Retina (tissue), 1 donor: Measurements from ENCODE around the gene CHDH.

ENCODE experiments used
- DNase-seq: peaks from one replicate; pipeline ENCODE4 v3.0.0-alpha.2; 2016

Gene CHDH, protein sequence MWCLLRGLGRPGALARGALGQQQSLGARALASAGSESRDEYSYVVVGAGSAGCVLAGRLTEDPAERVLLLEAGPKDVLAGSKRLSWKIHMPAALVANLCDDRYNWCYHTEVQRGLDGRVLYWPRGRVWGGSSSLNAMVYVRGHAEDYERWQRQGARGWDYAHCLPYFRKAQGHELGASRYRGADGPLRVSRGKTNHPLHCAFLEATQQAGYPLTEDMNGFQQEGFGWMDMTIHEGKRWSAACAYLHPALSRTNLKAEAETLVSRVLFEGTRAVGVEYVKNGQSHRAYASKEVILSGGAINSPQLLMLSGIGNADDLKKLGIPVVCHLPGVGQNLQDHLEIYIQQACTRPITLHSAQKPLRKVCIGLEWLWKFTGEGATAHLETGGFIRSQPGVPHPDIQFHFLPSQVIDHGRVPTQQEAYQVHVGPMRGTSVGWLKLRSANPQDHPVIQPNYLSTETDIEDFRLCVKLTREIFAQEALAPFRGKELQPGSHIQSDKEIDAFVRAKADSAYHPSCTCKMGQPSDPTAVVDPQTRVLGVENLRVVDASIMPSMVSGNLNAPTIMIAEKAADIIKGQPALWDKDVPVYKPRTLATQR

GRCh38 chr3:53846134-53846850 lies at the start of gene CHDH, which contains the start of gene IL17RB:
CHDH (minus strand) TSS chr3:53846419; CDS start chr3:53824008, 22,411 bp downstream.
IL17RB (plus strand) TSS chr3:53846568; CDS start chr3:53846589, 21 bp downstream.
- peak; percentile 76 for DNase-seq

- no peak for DNase-seq
Observed at GRCh38 chr3:53892286-53892637, 46.0 kb upstream of the CHDH start.

GRCh38 chr3:53891497-53892285 lies 45.5 kb upstream of the CHDH start, which contains the start of gene SELENOK:
SELENOK (minus strand) TSS chr3:53891859.
- peak; percentile 98 for DNase-seq

DNA sequence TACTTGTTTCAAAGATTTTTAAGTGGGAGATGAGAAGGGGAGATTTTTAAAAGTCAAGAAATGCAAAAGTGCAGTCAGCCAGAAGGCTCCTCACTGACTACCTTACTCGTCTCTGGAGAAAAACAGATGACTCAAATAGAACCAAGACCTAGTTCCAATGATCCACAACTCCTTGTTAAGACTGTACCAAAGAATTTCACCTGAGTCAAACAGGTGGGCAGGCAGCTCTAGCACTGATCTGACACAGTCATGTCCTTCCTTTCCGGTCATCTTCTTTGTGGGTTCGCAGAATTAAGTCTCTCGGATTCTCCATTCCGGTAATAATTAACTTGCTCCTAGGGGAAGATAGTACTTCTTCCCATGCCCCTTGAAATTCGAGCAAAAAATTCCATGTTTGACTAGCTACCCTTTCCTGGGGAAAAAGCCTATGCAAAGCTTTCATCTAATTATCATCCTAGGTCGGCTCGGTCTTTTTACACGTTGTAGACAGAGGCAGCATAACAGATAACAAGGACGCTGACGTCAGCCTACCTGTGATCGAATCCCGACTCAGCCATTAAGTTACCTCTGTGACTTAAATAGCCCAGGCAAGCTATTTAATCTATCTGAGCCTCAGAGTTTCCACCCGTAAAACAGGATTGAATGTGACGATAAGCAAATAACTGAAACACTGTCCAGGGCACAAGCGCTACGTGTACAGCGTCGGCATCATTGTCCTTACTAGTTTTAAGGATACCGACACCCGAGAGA lies 44.7 kb upstream of the CHDH start:
- no peak for DNase-seq

DNA sequence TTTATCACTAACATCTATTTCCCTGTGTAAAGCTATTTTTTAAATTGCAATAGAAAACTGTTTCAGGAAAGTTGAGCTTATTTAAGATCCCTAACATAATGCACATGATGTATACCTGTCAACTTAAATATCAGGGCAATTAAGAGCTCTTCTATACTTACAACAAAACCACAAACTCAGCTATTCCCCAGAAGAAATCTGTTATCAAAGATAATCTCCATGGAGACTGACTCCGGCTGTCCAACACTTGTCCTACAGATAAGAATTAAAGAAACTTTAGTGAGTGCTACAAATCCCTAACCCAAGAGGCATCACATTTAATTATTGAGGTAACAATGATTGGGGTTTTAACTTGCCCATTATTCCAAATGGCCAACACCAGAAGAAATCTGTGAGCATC lies 42.0 kb upstream of the CHDH start:
- DNase-seq, result no peak

DNA sequence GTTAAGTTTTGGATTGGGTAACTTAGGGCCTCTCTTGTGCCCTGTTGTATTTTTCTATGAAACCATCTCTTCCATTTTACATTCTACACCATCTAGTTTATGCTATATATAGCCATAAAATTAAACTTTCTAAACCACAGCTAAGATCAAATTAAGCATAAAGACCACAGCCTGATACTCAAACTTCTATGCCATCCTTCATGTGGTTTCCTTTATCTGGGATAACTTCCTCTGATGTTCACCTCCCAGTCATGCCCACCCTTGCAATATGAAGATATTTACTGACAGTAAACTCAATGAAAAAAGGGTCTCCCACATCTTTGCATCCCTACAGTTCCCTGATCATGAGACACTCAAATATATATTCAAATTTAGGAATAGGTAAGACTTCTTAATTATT lies 41.2 kb upstream of the CHDH start:
- DNase-seq, result no peak

- no peak for DNase-seq
Observed at GRCh38 chr3:53885239-53885638, 39.0 kb upstream of the CHDH start.

- DNase-seq, result no peak
Observed at GRCh38 chr3:53884623-53885022, 38.4 kb upstream of the CHDH start.

GRCh38 chr3:53883008-53883407 lies 36.8 kb upstream of the CHDH start:
- no peak for DNase-seq

- peak; percentile 97 for DNase-seq
Observed at GRCh38 chr3:53881691-53882593, 35.7 kb upstream of the CHDH start, which contains the start of gene ACTR8. ACTR8 (minus strand) TSS chr3:53882152; CDS start chr3:53882101, 51 bp downstream.

DNA sequence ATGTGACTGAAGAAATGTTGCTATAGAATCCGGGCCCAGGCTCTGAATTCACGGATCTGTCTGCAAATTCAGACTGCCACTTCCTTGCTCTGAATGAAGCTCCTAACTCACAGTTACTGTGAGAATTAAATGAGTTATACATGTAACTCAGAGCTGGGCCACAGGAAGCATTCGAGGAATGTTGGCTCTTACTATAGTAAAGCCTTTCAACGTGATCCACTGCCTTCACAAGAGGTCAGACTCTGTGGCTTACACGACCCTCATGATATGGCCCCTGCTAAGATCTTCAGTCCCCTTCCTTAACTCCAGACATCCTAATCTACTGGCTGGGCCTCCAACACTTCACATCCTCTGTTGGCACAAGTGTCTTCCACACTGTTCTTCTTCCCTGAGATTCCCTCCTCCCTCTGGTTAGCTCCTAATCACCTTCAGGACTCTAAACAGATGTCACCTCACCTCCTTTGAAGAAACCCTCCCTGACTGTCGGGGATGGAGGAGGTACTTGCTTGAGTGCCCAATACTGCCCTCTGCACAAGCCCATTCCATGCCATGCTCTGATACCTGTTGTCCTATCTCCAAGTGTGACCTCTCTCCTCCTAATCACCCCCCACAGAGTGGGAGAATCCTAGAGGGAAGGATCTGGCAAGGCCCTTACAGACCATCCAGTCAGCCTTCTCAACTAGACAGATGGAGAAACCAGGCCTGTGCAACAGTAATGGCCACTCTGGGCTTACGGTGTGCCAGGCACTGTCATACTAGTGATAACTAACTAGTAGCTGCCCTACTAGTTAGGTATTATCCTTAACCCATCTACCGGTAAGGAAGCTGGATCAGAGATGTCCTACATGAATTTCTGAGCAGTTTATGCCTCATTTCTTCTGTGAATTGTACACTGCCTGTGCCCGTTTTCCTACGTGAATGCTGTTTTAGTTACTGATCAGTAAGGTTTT lies 34.5 kb upstream of the CHDH start:
- peak; percentile 7 for DNase-seq

DNA sequence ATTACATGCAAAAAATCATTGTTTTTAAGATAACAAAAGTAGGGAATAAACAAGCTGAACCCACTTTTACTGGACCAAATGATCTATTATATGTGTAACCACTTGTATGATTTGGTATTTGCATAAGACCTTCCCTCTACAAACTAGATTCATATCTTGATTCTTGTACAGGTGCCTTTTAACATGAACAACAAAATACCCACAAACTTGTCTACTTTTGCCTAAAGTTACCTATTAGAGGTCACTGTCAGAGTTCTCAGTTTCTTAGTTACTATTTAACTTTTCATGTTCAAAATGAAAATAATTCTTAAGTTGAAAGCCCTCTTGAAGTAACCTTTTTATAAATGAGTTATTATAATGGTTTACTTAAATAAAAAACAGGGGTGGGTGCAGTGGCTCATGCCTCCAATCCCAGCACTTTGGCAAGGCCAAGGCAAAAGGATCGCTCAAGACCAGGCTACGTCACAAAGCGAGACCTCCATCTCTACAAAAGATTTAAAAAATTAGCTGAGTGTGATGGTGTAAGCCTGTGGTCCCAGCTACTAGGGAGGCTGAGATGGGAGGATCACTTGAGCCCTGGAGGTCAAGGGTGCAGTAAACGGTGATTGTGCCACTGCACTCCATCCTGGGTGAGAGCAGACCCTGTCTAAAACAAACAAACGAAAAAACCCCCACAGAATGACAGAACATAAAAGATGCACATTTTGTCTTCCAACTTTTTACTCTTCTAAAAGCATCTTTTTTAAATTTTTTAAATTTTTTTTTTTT lies 19.7 kb upstream of the CHDH start:
- no peak for DNase-seq

DNA sequence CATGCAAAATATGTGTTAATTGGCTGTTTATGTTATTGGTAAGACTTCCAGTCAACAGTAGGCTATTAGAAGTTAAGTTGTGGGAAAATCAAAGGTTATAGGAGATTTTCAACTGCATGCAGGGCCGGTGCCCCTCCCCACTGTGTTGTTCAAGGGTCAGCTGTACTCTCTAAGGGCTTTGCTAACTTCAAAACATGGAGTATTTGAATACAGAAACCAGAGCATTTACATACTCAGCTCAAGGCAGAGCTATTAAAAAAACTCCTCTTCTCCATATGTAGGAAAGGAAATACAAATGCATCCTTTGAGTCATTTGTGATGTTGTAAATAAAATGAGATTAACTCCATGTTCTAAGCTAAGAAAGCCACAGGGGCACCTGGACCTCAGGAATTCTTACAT lies 16.9 kb upstream of the CHDH start:
- DNase-seq, result no peak

DNA sequence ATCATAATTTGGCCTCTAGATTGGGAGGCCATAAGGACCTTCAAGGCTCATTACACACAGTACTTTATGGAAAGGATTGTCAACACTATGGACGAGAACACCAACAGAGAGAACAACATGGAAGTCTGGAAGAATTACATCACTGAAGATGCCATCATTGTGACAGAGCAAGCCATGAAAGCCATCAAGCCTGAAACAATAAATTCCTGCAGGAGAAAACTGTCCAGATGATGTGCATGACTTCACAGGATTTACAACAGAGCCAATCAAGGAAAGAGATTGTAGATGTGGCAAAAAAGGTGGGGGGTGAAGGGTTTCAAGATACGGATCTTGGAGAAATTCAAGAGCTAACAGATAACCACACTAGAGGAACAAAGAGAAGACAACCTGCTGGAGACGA lies 16.0 kb upstream of the CHDH start:
- DNase-seq, result no peak

DNA sequence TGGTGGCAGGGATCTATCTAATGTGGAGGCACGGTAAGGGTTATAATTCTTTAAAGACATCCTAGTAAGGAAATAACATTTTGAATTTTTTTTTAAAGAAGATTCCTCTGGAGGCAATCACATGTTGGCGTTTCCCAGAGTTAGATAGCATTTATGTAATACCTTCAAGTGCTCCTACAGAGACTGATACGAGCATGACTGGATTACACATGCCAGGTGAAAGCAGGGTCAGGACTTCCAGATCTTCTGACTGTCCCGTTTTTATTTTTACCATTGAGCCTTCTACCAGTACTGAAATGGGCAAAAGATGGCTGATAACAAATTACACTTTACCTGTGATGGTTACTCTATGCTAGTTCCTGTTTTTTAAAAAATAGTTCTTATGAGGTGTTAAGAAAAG lies 14.0 kb upstream of the CHDH start:
- no peak for DNase-seq

GRCh38 chr3:53859178-53859577 lies 13.0 kb upstream of the CHDH start:
- no peak for DNase-seq

DNA sequence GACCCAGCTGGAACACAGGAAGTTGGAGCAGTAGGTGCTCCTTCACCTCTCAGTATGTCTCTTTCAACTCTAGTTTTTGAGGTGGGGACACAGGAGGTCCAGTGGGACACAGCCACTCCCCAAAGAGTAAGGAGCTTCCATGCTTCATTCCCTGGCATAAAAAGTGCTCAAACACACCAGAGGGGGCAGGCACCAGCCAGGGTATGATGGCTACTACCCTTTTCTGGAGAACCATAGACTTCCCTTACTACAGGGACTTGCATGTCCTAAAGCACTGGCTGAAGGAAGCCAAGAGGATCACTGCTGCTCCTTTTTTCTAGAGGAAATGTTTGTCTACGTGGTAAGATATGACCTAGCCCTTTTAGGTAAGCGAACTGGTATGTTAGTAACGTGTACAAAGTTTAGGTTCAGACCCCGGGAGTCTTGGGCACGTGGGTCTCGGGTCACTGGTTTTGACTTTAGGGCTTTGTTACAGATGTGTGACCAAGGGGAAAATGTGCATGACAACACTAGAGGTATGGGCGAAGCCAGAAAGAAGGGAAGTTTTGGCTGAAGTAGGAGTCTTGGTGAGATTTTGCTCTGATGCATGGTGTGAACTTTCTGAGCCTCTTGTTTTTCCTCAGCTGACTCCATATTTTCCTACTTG lies 12.0 kb upstream of the CHDH start:
- DNase-seq, result no peak

DNA sequence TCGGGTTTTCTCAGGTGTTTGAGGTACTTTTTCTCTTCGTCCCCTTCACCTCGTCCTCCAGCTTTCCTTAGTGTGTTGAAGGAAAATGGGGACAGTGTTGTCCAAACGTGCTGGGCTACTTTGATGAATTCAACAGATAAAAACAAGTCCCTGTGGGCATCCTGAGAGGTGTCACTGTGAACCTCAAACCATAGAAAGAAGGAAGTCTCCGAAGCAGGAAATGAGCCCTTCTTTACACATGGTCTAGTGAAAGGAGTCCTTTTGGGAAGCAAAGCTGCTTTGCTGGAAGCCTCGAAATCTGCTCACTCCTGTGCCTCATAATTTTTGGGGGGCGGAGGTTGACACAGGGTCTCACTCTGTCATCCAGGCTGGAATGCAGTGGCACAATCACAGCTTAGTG lies 10.7 kb upstream of the CHDH start:
- DNase-seq, result no peak
